ENCODE measurements around the gene HCFC1.

DNA sequence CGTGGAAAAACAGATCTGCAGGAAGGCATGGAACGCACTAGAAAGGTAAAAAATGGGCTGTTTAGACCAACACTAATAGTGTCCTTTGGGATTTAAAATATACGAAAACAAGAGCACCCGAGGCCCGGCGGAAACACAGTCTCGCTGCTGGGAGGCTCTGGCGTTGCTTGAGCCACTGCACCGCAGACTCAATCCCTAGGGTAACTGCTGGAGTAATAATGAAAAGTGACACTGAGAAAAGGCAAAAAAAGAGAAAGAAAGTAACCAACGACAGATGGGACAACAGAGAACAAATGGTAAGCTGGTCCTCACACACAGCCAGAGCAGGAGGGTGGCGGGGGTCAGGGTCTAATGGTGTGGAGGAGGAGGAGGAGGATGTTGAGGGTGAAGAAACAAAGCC, 32.7 kb upstream of the HCFC1 start:
- TF ChIP-seq POLR2AphosphoS5 (IDR thresholded peaks at IDR 0.05; ENCODE audit: low read depth, low read length), result no peak
- TF ChIP-seq TAF1 (IDR thresholded peaks at IDR 0.05; ENCODE audit: borderline replicate concordance, low read depth, low read length), result no peak
